ENCODE data around the gene EPAS1. TPM values are rescaled to one million over a fixed set of nuclear protein-coding genes. Genes with fewer than 3 reads are reported as not detected.

The EPAS1 gene
- total and polyA plus RNA-seq, 2 of the 13 experiments (the other 11 are each of a cell fraction or from before 2014, with no cell fraction given) = 47.1 to 182 TPM

- no peak for TF ChIP-seq ZNF343 (CRISPR knock-in tag; IDR thresholded peaks at IDR 0.05)
- no peak for TF ChIP-seq ETS1 (CRISPR knock-in tag; IDR thresholded peaks at IDR 0.05)
- no peak for TF ChIP-seq ZNF446 (CRISPR knock-in tag; IDR thresholded peaks at IDR 0.05)
- no peak for TF ChIP-seq MLLT10 (CRISPR knock-in tag; IDR thresholded peaks at IDR 0.05)
- TF ChIP-seq ZNF605 (CRISPR knock-in tag; IDR thresholded peaks at IDR 0.05) = 0 out of 2 replicates have a peak, but pooled peaks have one; percentile 10
- TF ChIP-seq ZNF704 (CRISPR knock-in tag; IDR thresholded peaks at IDR 0.05; ENCODE audit: borderline replicate concordance) = no peak; the same call in 1 of the 2 replicates
- TF ChIP-seq ATF6 (CRISPR knock-in tag; conservative IDR thresholded peaks at IDR 0.05) = no peak; the same call in 1 of the 2 replicates
- peak; percentile 36; the same call in 1 of the 2 replicates for TF ChIP-seq ZFY (CRISPR knock-in tag; IDR thresholded peaks at IDR 0.05)
- TF ChIP-seq ZIK1 (CRISPR knock-in tag; IDR thresholded peaks at IDR 0.05; ENCODE audit: borderline replicate concordance, low read depth) = no peak
- TF ChIP-seq ZNF839 (CRISPR knock-in tag; IDR thresholded peaks at IDR 0.05; ENCODE audit: borderline replicate concordance) = no peak
- no peak for TF ChIP-seq ZSCAN22 (CRISPR knock-in tag; IDR thresholded peaks at IDR 0.05)
- no peak for TF ChIP-seq GTF3A (CRISPR knock-in tag; conservative IDR thresholded peaks at IDR 0.05)
- no peak for TF ChIP-seq ZNF121 (CRISPR knock-in tag; IDR thresholded peaks at IDR 0.05)
- TF ChIP-seq POLR2AphosphoS2 (IDR thresholded peaks at IDR 0.05; ENCODE audit: low read depth, low read length) = no peak
- TF ChIP-seq ZNF512 (CRISPR knock-in tag; IDR thresholded peaks at IDR 0.05) = no peak
- TF ChIP-seq FOSL2 (CRISPR knock-in tag; IDR thresholded peaks at IDR 0.05) = peak; percentile 73
- peak; percentile 56; the same call in 1 of the 2 replicates for TF ChIP-seq KAT8 (CRISPR knock-in tag; IDR thresholded peaks at IDR 0.05)
- TF ChIP-seq MIER3 (CRISPR knock-in tag; IDR thresholded peaks at IDR 0.05; ENCODE audit: borderline replicate concordance) = peak; percentile 72; the same call in 1 of the 2 replicates
- no peak for TF ChIP-seq ZNF33A (CRISPR knock-in tag; IDR thresholded peaks at IDR 0.05; ENCODE audit: borderline replicate concordance)
- peak; percentile 80; the same call in 1 of the 2 replicates for TF ChIP-seq MYPOP (CRISPR knock-in tag; IDR thresholded peaks at IDR 0.05)
- TF ChIP-seq ZNF451 (CRISPR knock-in tag; IDR thresholded peaks at IDR 0.05) = no peak
- TF ChIP-seq ZBTB21 (CRISPR knock-in tag; IDR thresholded peaks at IDR 0.05) = no peak
- no peak for TF ChIP-seq SALL2 (CRISPR knock-in tag; IDR thresholded peaks at IDR 0.05)
These were observed 97.7 kb downstream of the EPAS1 start (continued) for GRCh38 chr2:46394649-46395510.
